GM18907 (cell line): ENCODE data around the gene COL2A1.
"Not testable (repeated sequence)": the region's sequence is repeated elsewhere in the genome, so short reads cannot be mapped to it uniquely, and the experiment has no call there.

ENCODE experiments used
- ATAC-seq: cut with Tn5 transposase; IDR thresholded peaks from one replicate; pipeline ENCODE4 v1.9.1; 2021; ENCODE audit warnings: mild to moderate bottlenecking, moderate library complexity; ENCODE audit not compliant: unreplicated experiment

COL2A1 gene

GRCh38 chr12:47978598-47978873 lies 25.7 kb downstream of the COL2A1 start:
- no peak for ATAC-seq

- ATAC-seq, result no peak
Measured at GRCh38 chr12:47977772-47978597, 26.3 kb downstream of the COL2A1 start.

GRCh38 chr12:47977046-47977771 lies 27.1 kb downstream of the COL2A1 start:
- ATAC-seq, result no peak

- no peak for ATAC-seq
Measured at GRCh38 chr12:47975816-47976215, 28.5 kb downstream of the COL2A1 start.

GRCh38 chr12:47975036-47975620 lies 29.1 kb downstream of the COL2A1 start:
- ATAC-seq, result no peak

GRCh38 chr12:47973870-47974269 lies 30.4 kb downstream of the COL2A1 start:
- ATAC-seq, result no peak

GRCh38 chr12:47972895-47973294 lies 31.4 kb downstream of the COL2A1 start:
- ATAC-seq, result no peak

- no peak for ATAC-seq
Measured at GRCh38 chr12:47970843-47971242, 33.4 kb downstream of the COL2A1 start.

- ATAC-seq, result no peak
Measured at GRCh38 chr12:47969845-47970244, 34.4 kb downstream of the COL2A1 start.

- no peak for ATAC-seq
Measured at GRCh38 chr12:47967461-47968321, 36.6 kb downstream of the COL2A1 start.

- no peak for ATAC-seq
Measured at GRCh38 chr12:47965581-47965980, 38.7 kb downstream of the COL2A1 start.

- ATAC-seq, result no peak
Measured at GRCh38 chr12:47964106-47964728, 40.1 kb downstream of the COL2A1 start.

GRCh38 chr12:47963340-47964040 lies 40.8 kb downstream of the COL2A1 start, which contains the start of gene TMEM106C:
Gene TMEM106C, plus strand, starts transcription at chr12:47963596. Its CDS starts 641 bp downstream, at chr12:47964237.
- ATAC-seq, result peak; percentile 92

- no peak for ATAC-seq
Measured at GRCh38 chr12:47962198-47962597, 42.1 kb downstream of the COL2A1 start.

GRCh38 chr12:47957671-47958070 lies 46.6 kb downstream of the COL2A1 start:
- not testable (repeated sequence) for ATAC-seq

- ATAC-seq, result no peak
Measured at GRCh38 chr12:47955059-47955458, 49.2 kb downstream of the COL2A1 start.

GRCh38 chr12:47954467-47955045 lies 49.7 kb downstream of the COL2A1 start:
- no peak for ATAC-seq

GRCh38 chr12:47954058-47954457 lies 50.2 kb downstream of the COL2A1 start:
- ATAC-seq, result no peak

GRCh38 chr12:47950856-47951468 lies 53.3 kb downstream of the COL2A1 start:
- no peak for ATAC-seq
